ENCODE data around the gene ABCA4.

DNA sequence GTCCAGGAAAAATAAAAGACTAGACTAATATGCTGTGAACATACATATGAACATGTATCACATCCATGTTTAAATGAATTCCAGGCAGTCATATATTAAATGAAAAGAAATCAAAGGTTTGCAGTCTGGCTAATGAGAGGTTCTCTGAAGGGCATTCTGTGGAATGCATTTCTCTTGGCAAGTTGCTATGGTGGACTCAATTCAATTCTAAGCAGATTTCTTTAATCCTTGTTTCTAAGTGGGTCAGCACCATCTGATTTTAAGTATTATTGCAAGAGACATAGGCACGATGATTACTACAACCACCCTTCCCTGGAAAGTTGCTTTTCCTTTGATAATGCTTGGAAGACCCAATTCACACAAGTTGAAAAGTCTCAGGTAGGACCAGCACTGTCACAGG is 23.9 kb upstream of the ABCA4 start:
- no peak for TF ChIP-seq POLR2A (IDR thresholded peaks at IDR 0.05; ENCODE audit: low read depth, low read length)
- TF ChIP-seq POLR2AphosphoS5 (IDR thresholded peaks at IDR 0.05; ENCODE audit: low read depth, low read length) = no peak
- TF ChIP-seq TAF1 (IDR thresholded peaks at IDR 0.05; ENCODE audit: low read depth, low read length) = no peak
- TF ChIP-seq POU2F2 (IDR thresholded peaks at IDR 0.05; ENCODE audit: low read depth, low read length) = no peak

Data from GM12891 (cell line).